Liver (tissue), 9 donors: ENCODE data around the gene RAI2. TPM values are rescaled to one million over a fixed set of nuclear protein-coding genes. Genes with fewer than 3 reads are reported as not detected.

Experiments used
- DNase-seq: peaks from one replicate; pipeline ENCODE4 v3.0.0-alpha.2; 2017; ENCODE audit warnings: low spot score
- H3K27ac ChIP-seq, 2 donors: one replicate each; pipeline ENCODE4 v1.7.0; 2013; ENCODE audit warnings: inconsistent platforms in 2 of 2, low read length in 2 of 2, control low read depth in 1 of 2, low read depth in 1 of 2, mild to moderate bottlenecking in 1 of 2
- H3K27me3 ChIP-seq, 4 donors: one replicate each; pipeline versions ENCODE4 v1.6.1 to v1.7.0; 2013; ENCODE audit warnings: low read length in 3 of 4, inconsistent platforms in 1 of 4, mild to moderate bottlenecking in 1 of 4, moderate library complexity in 1 of 4; ENCODE audit not compliant: control insufficient read depth in 4 of 4, insufficient read depth in 4 of 4
- H3K36me3 ChIP-seq, 4 donors: one replicate each; pipeline versions ENCODE4 v1.6.1 to v1.7.0; 2013; ENCODE audit warnings: low read length in 3 of 4, mild to moderate bottlenecking in 3 of 4, low read depth in 1 of 4, moderate library complexity in 1 of 4; ENCODE audit not compliant: control insufficient read depth in 4 of 4, insufficient read depth in 3 of 4
- H3K4me1 ChIP-seq, 4 donors: one replicate each; pipeline versions ENCODE4 v1.6.1 to v1.7.0; 2013; ENCODE audit warnings: low read length in 3 of 4, mild to moderate bottlenecking in 3 of 4, moderate library complexity in 1 of 4; ENCODE audit not compliant: control insufficient read depth in 4 of 4, insufficient read depth in 4 of 4
- H3K4me3 ChIP-seq, 3 donors: one replicate each; pipeline versions ENCODE4 v1.6.1 to v1.7.0; 2013; ENCODE audit warnings: low read length in 3 of 3, control low read depth in 1 of 3, low read depth in 1 of 3, mild to moderate bottlenecking in 1 of 3
- H3K9ac ChIP-seq, 2 donors: one replicate each; pipeline ENCODE4 v1.7.0; 2013; ENCODE audit warnings: low read length in 2 of 2, mild to moderate bottlenecking in 2 of 2, moderate library complexity in 2 of 2, control low read depth in 1 of 2, low read depth in 1 of 2
- H3K9me3 ChIP-seq, 4 donors: one replicate each; pipeline versions ENCODE4 v1.6.1 to v1.7.0; 2013; ENCODE audit warnings: low read length in 3 of 4; ENCODE audit not compliant: control insufficient read depth in 4 of 4
- ATF3 ChIP-seq: IDR thresholded peaks from 2 replicates; pipeline ENCODE4 v1.6.1; 2016; ENCODE audit warnings: antibody characterized with exemption
- CTCF ChIP-seq: fragments of 150-350 bp; IDR thresholded peaks from 2 replicates; pipeline ENCODE4 v1.5.1; 2017; ENCODE audit warnings: improper control_type of control experiment, low read depth, low read length; ENCODE audit not compliant: missing input control
- EGR1 ChIP-seq, 2 donors: IDR thresholded peaks; 2 replicates each; pipeline ENCODE4 v1.6.1; 2016 to 2018; ENCODE audit warnings: antibody characterized with exemption in 2 of 2, low read depth in 2 of 2
- FOXA1 ChIP-seq: IDR thresholded peaks from 2 replicates; pipeline ENCODE4 v1.6.1; 2016; ENCODE audit warnings: antibody characterized with exemption
- FOXA2 ChIP-seq: IDR thresholded peaks from 2 replicates; pipeline ENCODE4 v1.6.1; 2016; ENCODE audit warnings: antibody characterized with exemption
- GABPA ChIP-seq, 2 donors: IDR thresholded peaks in 1 of 2; conservative IDR thresholded peaks in 1 of 2; 2 replicates each; pipeline ENCODE4 v1.6.1; 2016; ENCODE audit warnings: antibody characterized with exemption in 2 of 2, mild to moderate bottlenecking in 1 of 2, moderate library complexity in 1 of 2
- HNF4A ChIP-seq, 2 donors: conservative IDR thresholded peaks; 2 replicates each; pipeline ENCODE4 v1.6.1; 2016; ENCODE audit warnings: antibody characterized with exemption in 2 of 2, mild to moderate bottlenecking in 2 of 2
- HNF4G ChIP-seq: IDR thresholded peaks from 2 replicates; pipeline ENCODE4 v1.6.1; 2016; ENCODE audit warnings: antibody characterized with exemption
- JUND ChIP-seq, 2 donors: IDR thresholded peaks; 2 replicates each; pipeline ENCODE4 v1.6.1; 2016; ENCODE audit warnings: antibody characterized with exemption in 2 of 2
- NR2F2 ChIP-seq: IDR thresholded peaks from 2 replicates; pipeline ENCODE4 v1.6.1; 2016; ENCODE audit warnings: antibody characterized with exemption
- REST ChIP-seq: IDR thresholded peaks from 2 replicates; pipeline ENCODE4 v1.6.1; 2016; ENCODE audit warnings: antibody characterized with exemption, mild to moderate bottlenecking
- RXRA ChIP-seq, 2 donors: IDR thresholded peaks; 2 replicates each; pipeline ENCODE4 v1.6.1; 2017 to 2018; ENCODE audit warnings: antibody characterized with exemption in 2 of 2, mild to moderate bottlenecking in 1 of 2
- SP1 ChIP-seq: IDR thresholded peaks from 2 replicates; pipeline ENCODE4 v1.6.1; 2018; ENCODE audit warnings: antibody characterized with exemption, mild to moderate bottlenecking
- TAF1 ChIP-seq: conservative IDR thresholded peaks from 2 replicates; pipeline ENCODE4 v1.6.1; 2016; ENCODE audit warnings: antibody characterized with exemption, mild to moderate bottlenecking
- YY1 ChIP-seq: IDR thresholded peaks from 2 replicates; pipeline ENCODE4 v1.6.1; 2016; ENCODE audit warnings: antibody characterized with exemption, mild to moderate bottlenecking
- WGBS: extraction: QIAGEN DNeasy Blood & Tissue Kit; methylation state at CpG from one replicate; pipeline ENCODE4 v1.1.7; 2013; 5-methylcytosine and 5-hydroxymethylcytosine counted together
- polyA plus RNA-seq, 2 donors: library from polyadenylated mRNA; stranded (reverse) in 1 of 2; unstranded in 1 of 2; fragments of 200-250 nt in 1 of 2; fragments of >200 nt in 1 of 2; fragmentation: Nextera tagmentation in 1 of 2; extraction: Ambion mirVana in 1 of 2; gene quantifications; one replicate each; pipeline versions ENCODE4 v1.2.1 to v1.2.3, GENCODE V29; 2013 to 2015
- total RNA-seq, 2 donors: library from RNA; depleted of rRNA; stranded (reverse); fragments of >200 nt; gene quantifications; one replicate each; pipeline ENCODE4 v1.2.3, GENCODE V29; 2014
- donor health status: healthy.
- donor health status: healthy.
- donor health status: healthy.
- donor health status: healthy.
- donor health status: healthy.

The RAI2 gene
- total and polyA plus RNA-seq, 4 donors, result 0.14 to 1.8 (median 0.97) TPM

- Histone ChIP-seq H3K9ac (no peak overlapping the region), H3K36me3 (no peaks in the 10 kb centered on the region), H3K4me3 (no peak overlapping the region), H3K4me1 (peaks cover 1 to 3% (median 2%) of the 10 kb centered on the region in 4 donors), H3K27ac (no peak overlapping the region), H3K9me3 (no peaks in the 10 kb centered on the region), H3K27me3 (no peaks in the 10 kb centered on the region)
- no peak for DNase-seq
- WGBS, result 10% methylated on average over 1 of the region's 1 CpG
- TF ChIP-seq YY1 (no peak), GABPA (IDR thresholded peaks at IDR 0.05 in 1 of 2, conservative IDR thresholded peaks at IDR 0.05 in 1 of 2) (no peak), JUND (IDR thresholded peaks at IDR 0.05) (no peak), SP1 (no peak), HNF4A (conservative IDR thresholded peaks at IDR 0.05) (peak; percentile 54 to 80)
Measured at GRCh38 chrX:17830211-17830610, 30.9 kb downstream of the RAI2 start.

GRCh38 chrX:17829566-17829965 is 31.5 kb downstream of the RAI2 start:
- Histone ChIP-seq H3K4me3 (no peak overlapping the region), H3K27ac (no peak overlapping the region), H3K9me3 (no peaks in the 10 kb centered on the region), H3K27me3 (no peaks in the 10 kb centered on the region), H3K36me3 (no peaks in the 10 kb centered on the region), H3K4me1 (peaks cover 1 to 3% (median 2%) of the 10 kb centered on the region in 4 donors), H3K9ac (no peak overlapping the region)
- TF ChIP-seq EGR1 (IDR thresholded peaks at IDR 0.05; ENCODE audit: low read depth in 2 of 2), result no peak
- no peak for TF ChIP-seq FOXA1
- no peak for TF ChIP-seq GABPA (IDR thresholded peaks at IDR 0.05 in 1 of 2, conservative IDR thresholded peaks at IDR 0.05 in 1 of 2)
- no peak for TF ChIP-seq RXRA (IDR thresholded peaks at IDR 0.05)
- TF ChIP-seq CTCF, result no peak
- no peak for TF ChIP-seq ATF3
- no peak for TF ChIP-seq REST
- no peak for TF ChIP-seq HNF4A (conservative IDR thresholded peaks at IDR 0.05)
- no peak for TF ChIP-seq FOXA2
- no peak for TF ChIP-seq TAF1
- WGBS, result 93% methylated on average over 1 of the region's 1 CpG
- DNase-seq, result no peak

GRCh38 chrX:17828171-17828570 is 32.9 kb downstream of the RAI2 start:
- no peak overlapping the region for H3K4me3 ChIP-seq
- no peaks in the 10 kb centered on the region for H3K9me3 ChIP-seq
- no peak overlapping the region for H3K9ac ChIP-seq
- H3K36me3 ChIP-seq, result no peaks in the 10 kb centered on the region
- TF ChIP-seq ATF3 (no peak), JUND (IDR thresholded peaks at IDR 0.05) (no peak), RXRA (IDR thresholded peaks at IDR 0.05) (no peak), REST (no peak), HNF4G (no peak), NR2F2 (no peak), CTCF (no peak)
- H3K27me3 ChIP-seq, result no peaks in the 10 kb centered on the region
- no peak for DNase-seq
- 91% methylated on average over 3 of the region's 3 CpGs for WGBS
- H3K27ac ChIP-seq, result no peak overlapping the region
- H3K4me1 ChIP-seq, result peaks cover 1 to 3% (median 2%) of the 10 kb centered on the region in 4 donors
